H1 (cell line): ENCODE measurements around the gene CMTM2. TPM values are rescaled to one million over a fixed set of nuclear protein-coding genes. Genes with fewer than 3 reads are reported as not detected.

Experiments
- CTCF ChIA-PET: fragments of 300-600 bp; sonication (Branson Sonifier 250); formaldehyde crosslinking; loops from one replicate; lab custom pipeline; 2021; ENCODE audit not compliant: partially characterized antibody; lab: Charles Lee
- POLR2A ChIA-PET: fragments of 300-600 bp; sonication (Branson Sonifier 250); formaldehyde crosslinking; loops from one replicate; lab custom pipeline; 2021; ENCODE audit warnings: inconsistent platforms; ENCODE audit not compliant: partially characterized antibody; lab: Charles Lee
- DNase-seq, 2 experiments: peaks; one replicate each; pipeline versions ENCODE4 v3.0.0 to v3.0.0-alpha.2; 2010 to 2022; ENCODE audit warnings: low spot score in 2 of 2, low read depth in 1 of 2, mixed read lengths in 1 of 2
- FAIRE-seq: peaks from 2 replicates; lab custom pipeline; 2011; peaks lifted over from hg19 to GRCh38; lab: Jason Lieb, UNC
- H2AFZ ChIP-seq: 2 replicates; pipeline ENCODE4 v1.8.1; 2012; ENCODE audit warnings: low read length, inconsistent platforms
- H2AK5ac ChIP-seq: 2 replicates; pipeline ENCODE4 v1.6.1; 2013; ENCODE audit warnings: low read depth, low read length
- H2BK120ac ChIP-seq: replicated peaks from 2 replicates; pipeline ENCODE3; 2013; ENCODE audit warnings: low read depth, low read length, inconsistent platforms
- H2BK12ac ChIP-seq: 2 replicates; pipeline ENCODE4 v1.6.1; 2013; ENCODE audit warnings: low read depth, low read length
- H2BK15ac ChIP-seq: 2 replicates; pipeline ENCODE4 v1.6.1; 2013; ENCODE audit warnings: low read length
- H2BK20ac ChIP-seq: 2 replicates; pipeline ENCODE4 v1.6.1; 2013; ENCODE audit warnings: low read length
- H2BK5ac ChIP-seq: 2 replicates; pipeline ENCODE4 v1.6.1; 2013; ENCODE audit warnings: low read depth, low read length
- H3K14ac ChIP-seq: 2 replicates; pipeline ENCODE4 v1.6.1; 2013; ENCODE audit warnings: inconsistent platforms; ENCODE audit not compliant: insufficient read length
- H3K18ac ChIP-seq: 2 replicates; pipeline ENCODE4 v1.6.1; 2013; ENCODE audit warnings: low read length; ENCODE audit errors: extremely low read depth
- H3K23ac ChIP-seq: 2 replicates; pipeline ENCODE4 v1.6.1; 2013; ENCODE audit warnings: inconsistent platforms; ENCODE audit not compliant: insufficient read length
- H3K23me2 ChIP-seq: 2 replicates; pipeline ENCODE4 v1.6.1; 2013; ENCODE audit warnings: low read depth, low read length
- H3K27ac ChIP-seq: 2 replicates; pipeline ENCODE4 v1.6.1; 2011; ENCODE audit warnings: low read depth, low read length, inconsistent platforms
- H3K27me3 ChIP-seq, 4 experiments: replicated peaks in 1 of 4; 1 replicate in 1 of 4; 2 replicates in 3 of 4; pipeline versions ENCODE4 v1.6.1 to v1.8.1; 2011 to 2013; ENCODE audit warnings: low read length in 3 of 4, mild to moderate bottlenecking in 3 of 4, inconsistent platforms in 2 of 4, mixed read lengths in 2 of 4, moderate library complexity in 1 of 4; ENCODE audit not compliant: control insufficient read depth in 3 of 4, insufficient read depth in 3 of 4; ENCODE audit errors: extremely low read depth in 1 of 4
- H3K36me3 ChIP-seq, 4 experiments: 2 replicates each; pipeline versions ENCODE4 v1.6.1 to v1.8.1; 2011 to 2013; ENCODE audit warnings: mild to moderate bottlenecking in 4 of 4, low read length in 3 of 4, moderate library complexity in 2 of 4, control low read depth in 1 of 4, inconsistent platforms in 1 of 4; ENCODE audit not compliant: insufficient read depth in 4 of 4, control insufficient read depth in 2 of 4
- H3K4ac ChIP-seq: replicated peaks from 2 replicates; pipeline ENCODE3; 2013; ENCODE audit warnings: low read length, low read depth, mixed read lengths, inconsistent platforms; ENCODE audit not compliant: insufficient read length
- H3K4me1 ChIP-seq, 4 experiments: replicated peaks in 1 of 4; 1 replicate in 1 of 4; 2 replicates in 3 of 4; pipeline versions ENCODE4 v1.6.1 to v1.8.1; 2011 to 2013; ENCODE audit warnings: low read length in 3 of 4, inconsistent platforms in 2 of 4, mixed read lengths in 1 of 4; ENCODE audit not compliant: insufficient read depth in 4 of 4, control insufficient read depth in 3 of 4
- H3K4me2 ChIP-seq, 2 experiments: 2 replicates each; pipeline versions ENCODE4 v1.6.1 to v1.8.1; 2011 to 2013; ENCODE audit warnings: low read depth in 2 of 2, low read length in 2 of 2, control low read depth in 1 of 2, inconsistent platforms in 1 of 2, mild to moderate bottlenecking in 1 of 2; ENCODE audit not compliant: insufficient read depth in 1 of 2
- H3K4me3 ChIP-seq, 4 experiments: fragments of 200-600, 300-600 bp in 1 of 4; sonication (generic), shearing (Covaris generic), sonication (Bioruptor Twin) in 1 of 4; 2 replicates each; pipeline versions ENCODE4 v1.5.1 to v1.8.1; 2011 to 2016; ENCODE audit warnings: low read length in 4 of 4, low read depth in 3 of 4, control low read depth in 2 of 4, inconsistent platforms in 2 of 4, mild to moderate bottlenecking in 2 of 4, mixed read lengths in 1 of 4, moderate library complexity in 1 of 4; ENCODE audit not compliant: insufficient read depth in 2 of 4; ENCODE audit errors: extremely low read depth in 1 of 4
- H3K56ac ChIP-seq: replicated peaks from 2 replicates; pipeline ENCODE3; 2013; ENCODE audit warnings: low read depth, mild to moderate bottlenecking, mixed read lengths, low read length, inconsistent platforms; ENCODE audit not compliant: insufficient read length
- H3K79me1 ChIP-seq: 2 replicates; pipeline ENCODE4 v1.6.1; 2013; ENCODE audit warnings: low read depth, low read length, control low read depth
- H3K79me2 ChIP-seq, 2 experiments: 2 replicates each; pipeline versions ENCODE4 v1.6.1 to v1.8.1; 2012 to 2013; ENCODE audit warnings: low read length in 2 of 2, mild to moderate bottlenecking in 2 of 2, inconsistent platforms in 1 of 2; ENCODE audit not compliant: insufficient read depth in 2 of 2, control insufficient read depth in 1 of 2
- H3K9ac ChIP-seq, 4 experiments: replicated peaks in 1 of 4; 1 replicate in 1 of 4; 2 replicates in 3 of 4; pipeline versions ENCODE4 v1.6.1 to v1.8.1; 2011 to 2013; ENCODE audit warnings: low read depth in 3 of 4, low read length in 3 of 4, control low read depth in 2 of 4, mild to moderate bottlenecking in 2 of 4, moderate library complexity in 2 of 4, inconsistent platforms in 1 of 4; ENCODE audit errors: extremely low read depth in 1 of 4
- H3K9me3 ChIP-seq, 2 experiments: 2 replicates each; pipeline versions ENCODE4 v1.6.1 to v1.8.1; 2012 to 2013; ENCODE audit warnings: mild to moderate bottlenecking in 2 of 2, moderate library complexity in 2 of 2, control low read depth in 1 of 2, inconsistent platforms in 1 of 2, low read depth in 1 of 2, low read length in 1 of 2, mixed read lengths in 1 of 2; ENCODE audit not compliant: insufficient read depth in 2 of 2
- H4K20me1 ChIP-seq, 2 experiments: replicated peaks in 1 of 2; 2 replicates each; pipeline versions ENCODE3 to v1.8.1; 2011 to 2013; ENCODE audit warnings: inconsistent platforms in 2 of 2, low read length in 2 of 2, mild to moderate bottlenecking in 1 of 2; ENCODE audit not compliant: insufficient read depth in 2 of 2, control insufficient read depth in 1 of 2
- H4K5ac ChIP-seq: 2 replicates; pipeline ENCODE4 v1.6.1; 2013; ENCODE audit warnings: low read length, low read depth, mixed read lengths, inconsistent platforms; ENCODE audit not compliant: insufficient read length
- H4K8ac ChIP-seq: 2 replicates; pipeline ENCODE4 v1.8.0; 2013; ENCODE audit warnings: mild to moderate bottlenecking, moderate library complexity, low read length, inconsistent platforms; ENCODE audit not compliant: insufficient read depth; ENCODE audit errors: extremely low read depth
- H4K91ac ChIP-seq: replicated peaks from 2 replicates; pipeline ENCODE3; 2013; ENCODE audit warnings: low read length, mixed read lengths, inconsistent platforms; ENCODE audit not compliant: insufficient read length
- EZH2 ChIP-seq: fragments of 200-600 bp; sonication (generic); IDR thresholded peaks from 2 replicates; pipeline ENCODE4 v1.7.1; 2012; ENCODE audit warnings: low read depth, mild to moderate bottlenecking, moderate library complexity, low read length, inconsistent platforms; ENCODE audit not compliant: severe bottlenecking
- KDM5A ChIP-seq: fragments of 200-600 bp; IDR thresholded peaks from 2 replicates; pipeline ENCODE4 v1.7.1; 2012; ENCODE audit warnings: mild to moderate bottlenecking, low read length, inconsistent platforms, mixed read lengths
- TEAD4 ChIP-seq: IDR thresholded peaks from 2 replicates; pipeline ENCODE4 v1.6.1; 2012; ENCODE audit warnings: low read depth, low read length, inconsistent platforms, mixed read lengths
- whole genome bisulfite sequencing, 2 experiments: shearing (Covaris generic) in 1 of 2; methylation state at CpG; one replicate each; pipeline versions ENCODE4 v1.1.6 to v1.1.7; 2013 to 2015; ENCODE audit warnings: low lambda C conversion rate in 2 of 2, mixed read lengths in 2 of 2, inconsistent platforms in 1 of 2, low coverage in 1 of 2, missing lambda C conversion rate in 1 of 2; ENCODE audit not compliant: insufficient replicate concordance in 2 of 2, insufficient coverage in 1 of 2, insufficient read length in 1 of 2; ENCODE audit errors: extremely low coverage in 1 of 2, missing lambda C conversion rate in 1 of 2; 5-methylcytosine and 5-hydroxymethylcytosine counted together
- polyA plus RNA-seq, 7 experiments: library from polyadenylated mRNA; depleted of rRNA in 3 of 7; stranded (reverse) in 5 of 7; unstranded in 2 of 7; fragments of >200 nt in 5 of 7; fragments of 200-250 nt in 2 of 7; gene quantifications; 1 replicate in 5 of 7; 2 replicates in 1 of 7; 4 replicates in 1 of 7; pipeline versions ENCODE4 v1.2.1 to v1.2.3, GENCODE V29; 2011 to 2013; ENCODE audit warnings: missing spikeins in 2 of 7, mixed read lengths in 2 of 7
- total RNA-seq: library from RNA; stranded (reverse); fragmentation: NEBNext Ultra II Directional; extraction: Animal tissue kit (Norgen Biotek cat#: 25700); gene quantifications from 2 replicates; pipeline ENCODE4 v1.2.1, GENCODE V29; 2021

CMTM2 gene
- total and polyA plus RNA-seq, 2 of the 8 experiments (the other 6 are each of a cell fraction or from before 2014, with no cell fraction given): not detected

- Histone ChIP-seq H3K56ac (no peak overlapping the region), H2AFZ (no peak overlapping the region)
- CTCF ChIA-PET: interaction anchor here (1.0 to 1.9 kb wide), 8 partner anchors 8 to 95 kb away, joined by 3 to 6 read pairs (median 3); partner anchors contain the start of gene CKLF
Measured at GRCh38 chr16:66541388-66542355, 37.6 kb upstream of the CMTM2 start.

More at GRCh38 chr16:66541388-66542355, 37.6 kb upstream of the CMTM2 start:
- H2BK120ac ChIP-seq: no peak overlapping the region
- no peaks in the 10 kb centered on the region for H4K20me1 ChIP-seq
- H2BK12ac ChIP-seq: no peak overlapping the region
- H3K4ac ChIP-seq: no peak overlapping the region
- no peak overlapping the region for H3K18ac ChIP-seq
- no peak for DNase-seq
- no peak overlapping the region; a peak in 1 of 4 replicates for H3K4me2 ChIP-seq
- H3K79me1 ChIP-seq: no peaks in the 10 kb centered on the region
- no peaks in the 10 kb centered on the region for H3K27me3 ChIP-seq
- H2BK5ac ChIP-seq: no peak overlapping the region
- no peaks in the 10 kb centered on the region for H3K23me2 ChIP-seq
- H4K8ac ChIP-seq: no peak overlapping the region
- peaks cover 0 to 10% (median 4%) of the 10 kb centered on the region in 4 experiments; a peak in 4 of 7 replicates for H3K4me1 ChIP-seq
- no peak for FAIRE-seq
- peak; percentile 37; the same call in 1 of the 2 replicates for TF ChIP-seq TEAD4
- no peak for TF ChIP-seq EZH2
- no peak for TF ChIP-seq KDM5A
- no peaks in the 10 kb centered on the region for H3K9me3 ChIP-seq
- 73% methylated on average over 18 of the region's 18 CpGs; no CpG with 5 or more reads in 1 of the 2 experiments for WGBS, 2 experiments
- no peak overlapping the region for H3K27ac ChIP-seq
- no peak overlapping the region for H2BK20ac ChIP-seq
- POLR2A ChIA-PET: interaction anchor here (1.0 to 1.5 kb wide), 3 partner anchors 11 to 19 kb away, joined by 3 to 4 read pairs (median 3); partner anchors contain the start of gene CKLF
- H3K4me3 ChIP-seq: no peak overlapping the region
- no peak overlapping the region for H3K23ac ChIP-seq
- no peaks in the 10 kb centered on the region for H3K79me2 ChIP-seq
- no peak overlapping the region for H3K14ac ChIP-seq
- H3K36me3 ChIP-seq: no peaks in the 10 kb centered on the region
- H4K91ac ChIP-seq: no peak overlapping the region
- H2BK15ac ChIP-seq: no peak overlapping the region
- H2AK5ac ChIP-seq: no peak overlapping the region
- H4K5ac ChIP-seq: no peak overlapping the region
- H3K9ac ChIP-seq: no peak overlapping the region
